GM06990 (cell line): ENCODE data around the gene DEFB131B.

ENCODE experiments used
- DNase-seq: peaks from one replicate; pipeline ENCODE4 v3.0.0-alpha.2; 2011; ENCODE audit not compliant: insufficient read length; ENCODE audit errors: extremely low read depth
- H3K27me3 ChIP-seq: replicated peaks from 2 replicates; pipeline ENCODE4 v1.6.0; 2011; ENCODE audit warnings: low read length; ENCODE audit not compliant: control insufficient read depth, insufficient read depth
- H3K36me3 ChIP-seq: 2 replicates; pipeline ENCODE4 v1.5.1; 2011; ENCODE audit warnings: low read length; ENCODE audit not compliant: control insufficient read depth, insufficient read depth
- H3K4me3 ChIP-seq: replicated peaks from 2 replicates; pipeline ENCODE4 v1.5.1; 2011; ENCODE audit warnings: low read depth, mild to moderate bottlenecking, control low read depth, low read length
- TF ChIP-seq, protein P1 (sequence below): IDR thresholded peaks from 2 replicates; pipeline ENCODE4 v1.5.1; 2011; ENCODE audit warnings: low read length, control low read depth, mild to moderate bottlenecking, inconsistent platforms; ENCODE audit not compliant: insufficient read depth, poor library complexity, severe bottlenecking

The DEFB131B gene

DNA sequence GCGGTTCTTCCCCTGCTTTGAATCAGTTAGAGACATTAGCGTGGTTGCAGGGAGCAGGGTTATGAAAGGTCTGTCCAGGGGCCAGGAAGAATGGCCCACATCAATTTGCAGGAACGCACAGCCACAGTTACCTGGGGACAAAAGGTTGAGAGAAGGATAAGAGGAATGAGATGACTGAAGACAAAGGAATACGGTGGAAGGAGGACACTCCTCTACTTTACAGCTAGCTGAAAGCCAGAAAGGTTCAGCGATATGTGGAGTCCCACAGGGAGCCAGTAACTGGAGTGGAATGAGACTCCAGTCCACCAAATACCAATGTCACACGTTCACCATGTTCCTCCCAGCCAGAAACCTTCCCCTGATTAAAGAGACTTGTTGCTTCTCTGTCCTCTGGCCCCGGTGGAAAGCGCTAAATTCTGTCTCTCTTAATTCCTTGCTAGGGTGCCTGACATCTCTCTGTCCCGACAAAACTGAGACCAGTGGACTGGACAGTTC lies 39.4 kb downstream of the DEFB131B start:
- peaks cover 6% of the 10 kb centered on the region; the same call in 1 of the 2 replicates for H3K36me3 ChIP-seq
- H3K4me3 ChIP-seq, result no peak overlapping the region
- DNase-seq, result no peak
- no peaks in the 10 kb centered on the region for H3K27me3 ChIP-seq
- TF ChIP-seq, protein P1, sequence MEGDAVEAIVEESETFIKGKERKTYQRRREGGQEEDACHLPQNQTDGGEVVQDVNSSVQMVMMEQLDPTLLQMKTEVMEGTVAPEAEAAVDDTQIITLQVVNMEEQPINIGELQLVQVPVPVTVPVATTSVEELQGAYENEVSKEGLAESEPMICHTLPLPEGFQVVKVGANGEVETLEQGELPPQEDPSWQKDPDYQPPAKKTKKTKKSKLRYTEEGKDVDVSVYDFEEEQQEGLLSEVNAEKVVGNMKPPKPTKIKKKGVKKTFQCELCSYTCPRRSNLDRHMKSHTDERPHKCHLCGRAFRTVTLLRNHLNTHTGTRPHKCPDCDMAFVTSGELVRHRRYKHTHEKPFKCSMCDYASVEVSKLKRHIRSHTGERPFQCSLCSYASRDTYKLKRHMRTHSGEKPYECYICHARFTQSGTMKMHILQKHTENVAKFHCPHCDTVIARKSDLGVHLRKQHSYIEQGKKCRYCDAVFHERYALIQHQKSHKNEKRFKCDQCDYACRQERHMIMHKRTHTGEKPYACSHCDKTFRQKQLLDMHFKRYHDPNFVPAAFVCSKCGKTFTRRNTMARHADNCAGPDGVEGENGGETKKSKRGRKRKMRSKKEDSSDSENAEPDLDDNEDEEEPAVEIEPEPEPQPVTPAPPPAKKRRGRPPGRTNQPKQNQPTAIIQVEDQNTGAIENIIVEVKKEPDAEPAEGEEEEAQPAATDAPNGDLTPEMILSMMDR, result no peak

DNA sequence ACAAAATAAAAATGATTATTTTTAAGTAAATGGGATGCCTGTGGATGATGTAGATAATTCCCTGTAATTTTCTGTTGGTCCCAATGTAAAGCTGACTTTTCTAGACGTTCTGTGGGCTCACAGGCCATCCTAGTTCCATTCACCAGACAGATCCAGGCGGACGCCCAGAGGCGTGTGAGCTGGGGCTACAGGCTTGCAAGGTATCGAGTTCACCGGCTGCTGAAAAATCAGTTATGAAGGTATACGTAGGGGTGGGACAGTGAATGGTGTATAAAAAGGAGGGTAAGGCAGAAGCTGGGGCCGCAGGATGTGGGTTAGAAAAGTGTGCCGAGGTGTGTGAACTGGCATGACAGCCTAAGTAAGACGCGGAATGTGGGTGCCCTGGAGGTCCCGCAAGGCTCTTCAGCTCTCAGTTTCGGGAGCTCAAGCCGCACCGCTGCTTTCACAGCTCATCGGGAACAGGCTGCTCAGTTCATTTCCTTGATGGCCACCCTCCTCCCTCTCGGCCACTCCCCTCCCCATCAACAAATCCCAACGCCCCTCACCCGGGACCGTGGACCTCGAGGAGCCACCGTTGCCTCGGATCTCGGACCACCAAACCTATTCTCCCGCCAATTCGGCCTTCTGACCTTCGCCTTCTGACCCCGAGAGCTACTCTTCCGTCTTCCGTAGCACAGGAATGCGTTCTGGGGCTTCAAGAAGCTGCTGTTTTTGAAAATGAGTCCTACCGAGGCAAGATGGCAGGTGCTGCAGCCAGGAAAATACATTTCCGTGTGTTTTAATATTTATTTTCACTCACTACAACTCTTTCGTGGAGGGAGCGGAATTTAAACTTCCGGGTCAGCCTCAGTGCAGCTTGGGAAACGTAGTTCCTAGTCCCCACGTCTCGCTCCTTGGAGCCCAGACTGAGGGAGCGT lies 49.8 kb downstream of the DEFB131B start, which contains the start of gene XNDC1N:
TSS of gene XNDC1N (minus strand) at position 775 of the 917 bp plus-strand sequence. CDS start 5,241 bp downstream, outside the sequence.
- peak; percentile 85 for DNase-seq
- peak within 1 kb of the TSS; percentile 76 for H3K4me3 ChIP-seq
- H3K27me3 ChIP-seq, result no peaks in the 10 kb centered on the region
- TF ChIP-seq, protein P1, result no peak
- H3K36me3 ChIP-seq, result no peaks in the 10 kb centered on the region

GRCh38 chr11:71928737-71929443 lies 50.6 kb downstream of the DEFB131B start, which contains the start of gene RNF121:
TSS of gene RNF121 (plus strand) at chr11:71929046. CDS start at chr11:71929062, 16 bp downstream.
- Histone ChIP-seq H3K36me3 (no peaks in the 10 kb centered on the region), H3K4me3 (peak within 1 kb of the TSS; percentile 76), H3K27me3 (no peaks in the 10 kb centered on the region)
- TF ChIP-seq, protein P1, result no peak
- DNase-seq, result peak; percentile 94

DNA sequence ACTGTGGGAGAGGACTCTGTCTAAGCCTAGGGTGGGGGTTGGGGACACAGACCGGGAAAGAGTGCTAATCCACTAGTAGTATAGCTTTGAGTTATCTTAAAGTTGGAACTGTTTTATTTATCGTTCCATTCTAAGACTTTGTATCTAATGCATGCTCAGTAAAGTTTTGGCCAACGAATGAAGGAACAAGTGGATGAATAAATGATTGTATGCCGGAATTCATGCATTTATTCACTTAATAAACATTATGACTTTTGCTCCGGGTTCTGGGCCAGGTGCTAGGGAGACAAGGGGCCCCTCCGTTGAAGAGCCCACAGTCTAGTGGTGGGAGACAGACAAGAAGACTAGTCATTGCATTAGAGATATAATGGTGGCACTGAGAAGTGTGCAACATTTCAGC lies 51.2 kb downstream of the DEFB131B start:
- Histone ChIP-seq H3K4me3 (peak overlapping the region; percentile 76), H3K27me3 (no peaks in the 10 kb centered on the region), H3K36me3 (no peaks in the 10 kb centered on the region)
- DNase-seq, result no peak
- TF ChIP-seq, protein P1, result no peak

- TF ChIP-seq, protein P1, result no peak
- H3K4me3 ChIP-seq, result peak overlapping the region; percentile 76
- no peak for DNase-seq
Observed at GRCh38 chr11:71930556-71931244, 52.4 kb downstream of the DEFB131B start.

More at GRCh38 chr11:71930556-71931244, 52.4 kb downstream of the DEFB131B start:
- no peaks in the 10 kb centered on the region for H3K36me3 ChIP-seq
- H3K27me3 ChIP-seq, result no peaks in the 10 kb centered on the region
